ENCODE data around the gene NOP56. TPM values are rescaled to one million over a fixed set of nuclear protein-coding genes. Genes with fewer than 3 reads are reported as not detected.

The NOP56 gene
- total RNA-seq, 2 donors from 2014 or later, result 386 to 432 TPM

GRCh38 chr20:2706688-2707352 is 54.4 kb downstream of the NOP56 start:
- peaks cover 52% of the 10 kb centered on the region for H3K27me3 Mint-ChIP-seq (ENCODE audit: insufficient read depth)
- H3K4me3 Mint-ChIP-seq, result no peak overlapping the region
- WGBS, 2 experiments (ENCODE audit: insufficient coverage in 1 of 2, insufficient read length in 1 of 2), result 82 to 91% methylated on average over 5 to 6 of the region's 6 CpGs
- Histone ChIP-seq H3K36me3 (ENCODE audit: control insufficient read depth, insufficient read depth, low read length) (no peaks in the 10 kb centered on the region), H3K4me1 (ENCODE audit: control insufficient read depth, insufficient read depth, low read length) (peaks cover 3% of the 10 kb centered on the region), H3K9me3 (ENCODE audit: control insufficient read depth, low read length) (no peaks in the 10 kb centered on the region), H3K27ac (ENCODE audit: low read depth, low read length) (no peak overlapping the region), H3K4me3 (ENCODE audit: low read length) (no peak overlapping the region), H3K27me3 (ENCODE audit: control insufficient read depth, insufficient read depth, low read length, poor library complexity, severe bottlenecking) (peaks cover 14% of the 10 kb centered on the region), H3K9ac (ENCODE audit: extremely low read depth, low read length, poor library complexity, severe bottlenecking) (no peak overlapping the region)
- H3K9me3 Mint-ChIP-seq, result no peaks in the 10 kb centered on the region
- TF ChIP-seq, protein P1, sequence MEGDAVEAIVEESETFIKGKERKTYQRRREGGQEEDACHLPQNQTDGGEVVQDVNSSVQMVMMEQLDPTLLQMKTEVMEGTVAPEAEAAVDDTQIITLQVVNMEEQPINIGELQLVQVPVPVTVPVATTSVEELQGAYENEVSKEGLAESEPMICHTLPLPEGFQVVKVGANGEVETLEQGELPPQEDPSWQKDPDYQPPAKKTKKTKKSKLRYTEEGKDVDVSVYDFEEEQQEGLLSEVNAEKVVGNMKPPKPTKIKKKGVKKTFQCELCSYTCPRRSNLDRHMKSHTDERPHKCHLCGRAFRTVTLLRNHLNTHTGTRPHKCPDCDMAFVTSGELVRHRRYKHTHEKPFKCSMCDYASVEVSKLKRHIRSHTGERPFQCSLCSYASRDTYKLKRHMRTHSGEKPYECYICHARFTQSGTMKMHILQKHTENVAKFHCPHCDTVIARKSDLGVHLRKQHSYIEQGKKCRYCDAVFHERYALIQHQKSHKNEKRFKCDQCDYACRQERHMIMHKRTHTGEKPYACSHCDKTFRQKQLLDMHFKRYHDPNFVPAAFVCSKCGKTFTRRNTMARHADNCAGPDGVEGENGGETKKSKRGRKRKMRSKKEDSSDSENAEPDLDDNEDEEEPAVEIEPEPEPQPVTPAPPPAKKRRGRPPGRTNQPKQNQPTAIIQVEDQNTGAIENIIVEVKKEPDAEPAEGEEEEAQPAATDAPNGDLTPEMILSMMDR (conservative IDR thresholded peaks at IDR 0.05), result no peak
- peak; percentile 42 for DNase-seq
- no peak overlapping the region for H3K27ac Mint-ChIP-seq
- H3K36me3 Mint-ChIP-seq (ENCODE audit: low read depth), result no peaks in the 10 kb centered on the region
- H3K4me1 Mint-ChIP-seq, result peaks cover 11% of the 10 kb centered on the region

GRCh38 chr20:2707353-2708072 is 55.1 kb downstream of the NOP56 start:
- WGBS, 2 experiments (ENCODE audit: insufficient coverage in 1 of 2, insufficient read length in 1 of 2), result 79 to 94% methylated on average over 3 to 12 of the region's 12 CpGs
- peak; percentile 44 for DNase-seq
- H3K9me3 ChIP-seq (ENCODE audit: control insufficient read depth, low read length), result no peaks in the 10 kb centered on the region
- H3K4me1 ChIP-seq (ENCODE audit: control insufficient read depth, insufficient read depth, low read length), result peaks cover 3% of the 10 kb centered on the region
- H3K4me1 Mint-ChIP-seq, result peaks cover 8% of the 10 kb centered on the region
- H3K9ac ChIP-seq (ENCODE audit: extremely low read depth, low read length, poor library complexity, severe bottlenecking), result no peak overlapping the region
- no peaks in the 10 kb centered on the region for H3K9me3 Mint-ChIP-seq
- H3K27ac ChIP-seq (ENCODE audit: low read depth, low read length), result no peak overlapping the region
- H3K4me3 Mint-ChIP-seq, result no peak overlapping the region
- no peaks in the 10 kb centered on the region for H3K36me3 ChIP-seq (ENCODE audit: control insufficient read depth, insufficient read depth, low read length)
- no peak overlapping the region for H3K4me3 ChIP-seq (ENCODE audit: low read length)
- no peaks in the 10 kb centered on the region for H3K36me3 Mint-ChIP-seq (ENCODE audit: low read depth)
- TF ChIP-seq, protein P1 (conservative IDR thresholded peaks at IDR 0.05), result no peak
- peaks cover 45% of the 10 kb centered on the region for H3K27me3 Mint-ChIP-seq (ENCODE audit: insufficient read depth)
- H3K27ac Mint-ChIP-seq, result no peak overlapping the region
- H3K27me3 ChIP-seq (ENCODE audit: control insufficient read depth, insufficient read depth, low read length, poor library complexity, severe bottlenecking), result peaks cover 19% of the 10 kb centered on the region

Small RNAs within 50 kb of the gene (microRNA-seq; reads per million reads assigned to microRNA genes)
- 1.2 reads per million for gene MIR1292 (ENCODE audit: borderline microRNAs expressed)

Other genes starting within 250 kb of the NOP56 start
- gene SNRPB, start 181.8 kb upstream of the NOP56 start, total RNA-seq, result 100 to 1,000 TPM; 277 to 310 TPM
- 10 to 100 TPM in 1 of 2 donors, 1 to 10 TPM in 1; 6.9 to 10.1 TPM for gene ZNF343, start 143.7 kb upstream of the NOP56 start, total RNA-seq
- under 1 TPM in 1 of 2 donors, not detected in 1; 0.24 TPM for gene TMC2, start 116.1 kb upstream of the NOP56 start, total RNA-seq
- 10 to 100 TPM; 89.9 to 91.7 TPM for gene IDH3B, start 11.6 kb downstream of the NOP56 start, total RNA-seq
- gene EBF4, start 40.1 kb downstream of the NOP56 start, total RNA-seq, result 10 to 100 TPM in 1 of 2 donors, 1 to 10 TPM in 1; 6.4 to 12.1 TPM
- gene CPXM1, start 148.0 kb downstream of the NOP56 start, total RNA-seq, result 100 to 1,000 TPM in 1 of 2 donors, 10 to 100 TPM in 1; 80.1 to 106 TPM
- not detected for gene C20orf141, start 162.4 kb downstream of the NOP56 start, total RNA-seq
- gene TMEM239, start 163.7 kb downstream of the NOP56 start, total RNA-seq, result not detected
- gene PCED1A, start 188.0 kb downstream of the NOP56 start, total RNA-seq, result 10 to 100 TPM; 40.2 to 46.5 TPM
- 10 to 100 TPM; 36.8 to 37.5 TPM for gene VPS16, start 188.1 kb downstream of the NOP56 start, total RNA-seq
- gene PTPRA, start 220.8 kb downstream of the NOP56 start, total RNA-seq, result 10 to 100 TPM; 52.4 to 58.7 TPM